ENCODE measurements around the gene FOXF1.

FOXF1 gene

DNA sequence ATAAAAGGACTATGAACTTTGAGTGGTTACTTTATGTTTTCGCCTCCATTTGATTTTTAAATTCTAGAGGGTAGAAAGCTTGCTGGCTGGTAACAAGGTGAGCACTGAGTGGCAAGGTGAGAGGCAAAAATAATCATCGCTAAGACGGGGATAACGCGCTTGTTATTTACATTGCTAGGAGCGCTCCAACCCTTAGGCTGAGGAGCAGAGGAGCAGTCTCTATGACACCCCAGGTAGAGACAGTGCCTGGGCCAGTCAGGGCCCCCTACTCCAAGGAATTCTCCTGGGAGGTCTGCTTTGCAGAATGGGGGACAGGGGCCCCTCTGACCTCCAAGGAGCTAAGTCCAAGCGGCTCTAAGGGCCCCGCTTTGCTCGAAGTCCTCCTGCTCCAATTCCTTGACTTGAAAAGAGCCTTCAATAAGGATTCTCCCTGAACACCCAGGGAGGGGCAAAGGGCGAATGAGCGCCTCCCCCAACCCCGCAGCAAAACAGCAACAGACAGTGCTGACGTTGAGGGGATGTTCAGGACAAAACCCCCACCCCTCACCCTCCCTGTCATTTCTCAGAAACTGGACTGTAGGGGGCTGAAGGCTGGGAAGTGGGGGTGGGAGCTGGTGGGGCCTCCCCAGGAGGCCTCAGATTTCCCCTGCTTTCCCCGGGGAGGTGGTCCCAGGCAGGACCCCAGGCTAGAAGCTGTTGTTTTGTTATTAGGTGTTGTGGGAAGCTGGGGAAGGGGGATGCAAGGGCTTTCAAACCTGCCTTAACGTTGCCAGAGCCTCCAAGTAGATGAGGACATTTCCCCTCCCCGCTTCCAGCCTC lies 10.2 kb upstream of the FOXF1 start:
- Histone ChIP-seq H3K9ac (ENCODE audit: low read length) (no peak overlapping the region), H3K4me2 (ENCODE audit: low read length) (no peak overlapping the region), H3K27me3 (ENCODE audit: low read depth, low read length) (peaks cover 22% of the 10 kb centered on the region), H3K36me3 (replicated peaks; ENCODE audit: low read depth, low read length) (no peaks in the 10 kb centered on the region), H2AFZ (ENCODE audit: low read depth, low read length) (no peak overlapping the region), H3K27ac (ENCODE audit: low read length) (no peak overlapping the region), H3K4me3 (ENCODE audit: low read length) (no peak overlapping the region), H3K9me3 (ENCODE audit: insufficient read depth, low read length) (no peaks in the 10 kb centered on the region), H3K4me1 (ENCODE audit: low read length) (no peaks in the 10 kb centered on the region), H3K79me2 (ENCODE audit: low read length) (no peaks in the 10 kb centered on the region), H4K20me1 (ENCODE audit: insufficient read depth, low read length) (no peaks in the 10 kb centered on the region)
- TF ChIP-seq EZH2phosphoT487 (IDR thresholded peaks at IDR 0.05; ENCODE audit: low read depth) = no peak
- TF ChIP-seq, protein P1, sequence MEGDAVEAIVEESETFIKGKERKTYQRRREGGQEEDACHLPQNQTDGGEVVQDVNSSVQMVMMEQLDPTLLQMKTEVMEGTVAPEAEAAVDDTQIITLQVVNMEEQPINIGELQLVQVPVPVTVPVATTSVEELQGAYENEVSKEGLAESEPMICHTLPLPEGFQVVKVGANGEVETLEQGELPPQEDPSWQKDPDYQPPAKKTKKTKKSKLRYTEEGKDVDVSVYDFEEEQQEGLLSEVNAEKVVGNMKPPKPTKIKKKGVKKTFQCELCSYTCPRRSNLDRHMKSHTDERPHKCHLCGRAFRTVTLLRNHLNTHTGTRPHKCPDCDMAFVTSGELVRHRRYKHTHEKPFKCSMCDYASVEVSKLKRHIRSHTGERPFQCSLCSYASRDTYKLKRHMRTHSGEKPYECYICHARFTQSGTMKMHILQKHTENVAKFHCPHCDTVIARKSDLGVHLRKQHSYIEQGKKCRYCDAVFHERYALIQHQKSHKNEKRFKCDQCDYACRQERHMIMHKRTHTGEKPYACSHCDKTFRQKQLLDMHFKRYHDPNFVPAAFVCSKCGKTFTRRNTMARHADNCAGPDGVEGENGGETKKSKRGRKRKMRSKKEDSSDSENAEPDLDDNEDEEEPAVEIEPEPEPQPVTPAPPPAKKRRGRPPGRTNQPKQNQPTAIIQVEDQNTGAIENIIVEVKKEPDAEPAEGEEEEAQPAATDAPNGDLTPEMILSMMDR (IDR thresholded peaks at IDR 0.05; ENCODE audit: low read depth, low read length) = no peak

DNA sequence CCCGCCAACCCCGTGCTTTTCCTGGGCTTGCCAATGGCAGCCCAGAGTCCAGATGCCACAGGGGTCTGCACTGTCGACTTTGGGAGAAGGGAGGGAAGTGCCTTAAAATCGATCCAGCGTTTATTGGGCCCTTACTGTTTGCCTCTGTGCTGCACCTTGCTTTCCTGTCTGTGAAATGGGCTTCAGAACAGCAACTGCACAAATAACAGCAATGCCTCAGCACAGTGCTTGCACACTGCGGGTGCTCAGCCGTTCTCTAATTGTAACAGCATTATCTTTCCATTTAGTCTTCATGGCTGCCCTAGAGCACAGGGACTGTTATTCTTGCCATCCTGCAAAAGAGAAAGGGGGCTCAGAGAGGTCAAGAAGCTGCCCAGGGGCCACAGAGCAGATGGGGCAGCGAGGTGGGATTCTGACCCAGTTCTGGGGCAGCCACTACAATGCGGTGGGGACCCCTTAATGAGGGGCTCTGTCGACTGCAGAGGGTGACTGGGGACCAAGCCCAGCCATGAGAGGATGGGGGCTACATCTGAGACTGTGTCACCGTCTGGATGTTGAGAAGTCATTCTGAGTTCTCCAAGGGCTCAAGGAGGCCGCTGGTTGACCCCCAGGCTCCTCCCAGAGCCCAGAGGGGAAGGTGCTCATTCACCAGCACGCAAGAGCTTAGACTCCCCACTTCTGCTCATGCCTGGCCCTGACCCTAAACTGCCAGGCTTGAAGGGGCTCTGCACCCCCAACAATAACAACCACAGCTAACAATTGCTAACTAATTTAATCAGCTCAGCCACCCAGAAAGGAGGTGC lies 9.4 kb upstream of the FOXF1 start:
- peaks cover 22% of the 10 kb centered on the region for H3K27me3 ChIP-seq (ENCODE audit: low read depth, low read length)
- H2AFZ ChIP-seq (ENCODE audit: low read depth, low read length) = no peak overlapping the region
- H3K4me2 ChIP-seq (ENCODE audit: low read length) = no peak overlapping the region

DNA sequence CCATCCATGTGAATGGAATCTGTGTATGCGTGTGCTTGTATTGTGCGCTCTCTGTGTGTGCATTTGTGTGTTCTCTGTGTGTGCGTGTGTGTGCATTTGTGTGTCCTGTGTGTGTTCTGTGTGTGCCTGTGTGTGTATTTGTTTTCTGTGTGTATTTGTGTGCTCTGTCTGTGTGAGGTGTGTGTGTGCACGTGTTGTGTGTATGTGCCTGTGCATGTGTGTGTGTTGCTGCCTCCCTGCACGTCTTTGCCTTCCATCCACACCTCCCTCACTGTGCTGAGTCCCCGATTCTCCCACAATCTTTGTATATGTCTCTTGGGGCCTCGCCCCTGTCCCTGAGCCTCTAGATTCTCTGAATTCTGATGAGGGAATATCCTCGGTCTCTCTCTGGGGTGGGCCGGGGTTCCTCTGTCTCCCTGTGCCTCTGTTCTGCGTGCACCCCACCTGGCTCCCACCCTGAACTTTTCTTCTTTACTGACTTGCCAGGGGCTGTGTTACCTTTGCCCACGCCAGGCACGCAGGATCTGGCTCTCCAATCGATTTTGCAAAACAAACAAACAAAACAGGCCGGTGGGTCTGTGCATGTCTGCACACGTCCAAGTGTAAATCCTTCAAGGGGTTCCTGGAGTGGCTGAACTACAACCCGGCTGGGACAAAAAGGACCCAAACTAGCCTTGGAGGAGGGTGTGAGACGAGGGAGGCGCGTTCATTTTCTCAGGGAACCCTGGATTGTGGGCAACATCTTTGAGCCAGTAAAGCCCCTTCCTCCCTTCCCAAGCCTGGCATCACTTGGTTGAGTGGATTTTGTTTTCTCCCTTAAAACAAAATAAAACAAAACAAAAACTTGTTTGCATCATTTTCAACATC lies 8.1 kb upstream of the FOXF1 start:
- TF ChIP-seq, protein P1 (IDR thresholded peaks at IDR 0.05; ENCODE audit: low read depth, low read length) = no peak
- TF ChIP-seq EZH2phosphoT487 (IDR thresholded peaks at IDR 0.05; ENCODE audit: low read depth) = no peak
- Histone ChIP-seq H3K4me3 (ENCODE audit: low read length) (no peak overlapping the region), H3K27ac (ENCODE audit: low read length) (no peak overlapping the region), H3K4me1 (ENCODE audit: low read length) (no peaks in the 10 kb centered on the region), H2AFZ (ENCODE audit: low read depth, low read length) (no peak overlapping the region), H4K20me1 (ENCODE audit: insufficient read depth, low read length) (no peaks in the 10 kb centered on the region), H3K36me3 (replicated peaks; ENCODE audit: low read depth, low read length) (no peaks in the 10 kb centered on the region), H3K27me3 (ENCODE audit: low read depth, low read length) (peaks cover 22% of the 10 kb centered on the region), H3K79me2 (ENCODE audit: low read length) (no peaks in the 10 kb centered on the region), H3K4me2 (ENCODE audit: low read length) (no peak overlapping the region), H3K9me3 (ENCODE audit: insufficient read depth, low read length) (no peaks in the 10 kb centered on the region), H3K9ac (ENCODE audit: low read length) (no peak overlapping the region)

More for the DNA sequence above, 9.4 kb upstream of the FOXF1 start:
- Histone ChIP-seq H3K27ac (ENCODE audit: low read length) (no peak overlapping the region), H3K9me3 (ENCODE audit: insufficient read depth, low read length) (no peaks in the 10 kb centered on the region), H3K4me1 (ENCODE audit: low read length) (no peaks in the 10 kb centered on the region), H3K4me3 (ENCODE audit: low read length) (no peak overlapping the region), H3K9ac (ENCODE audit: low read length) (no peak overlapping the region), H4K20me1 (ENCODE audit: insufficient read depth, low read length) (no peaks in the 10 kb centered on the region), H3K36me3 (replicated peaks; ENCODE audit: low read depth, low read length) (no peaks in the 10 kb centered on the region), H3K79me2 (ENCODE audit: low read length) (no peaks in the 10 kb centered on the region)
- TF ChIP-seq EZH2phosphoT487 (IDR thresholded peaks at IDR 0.05; ENCODE audit: low read depth) = no peak
- TF ChIP-seq, protein P1 (IDR thresholded peaks at IDR 0.05; ENCODE audit: low read depth, low read length) = no peak

All from OCI-LY3 (cell line).